Measurements from ENCODE around the gene RHBDF1. TPM values are rescaled to one million over a fixed set of nuclear protein-coding genes. Genes with fewer than 3 reads are reported as not detected.

RHBDF1 gene
- total and polyA plus RNA-seq, 2 of the 13 experiments (the other 11 are each of a cell fraction or from before 2014, with no cell fraction given) = 5.4 to 26.9 TPM

DNA sequence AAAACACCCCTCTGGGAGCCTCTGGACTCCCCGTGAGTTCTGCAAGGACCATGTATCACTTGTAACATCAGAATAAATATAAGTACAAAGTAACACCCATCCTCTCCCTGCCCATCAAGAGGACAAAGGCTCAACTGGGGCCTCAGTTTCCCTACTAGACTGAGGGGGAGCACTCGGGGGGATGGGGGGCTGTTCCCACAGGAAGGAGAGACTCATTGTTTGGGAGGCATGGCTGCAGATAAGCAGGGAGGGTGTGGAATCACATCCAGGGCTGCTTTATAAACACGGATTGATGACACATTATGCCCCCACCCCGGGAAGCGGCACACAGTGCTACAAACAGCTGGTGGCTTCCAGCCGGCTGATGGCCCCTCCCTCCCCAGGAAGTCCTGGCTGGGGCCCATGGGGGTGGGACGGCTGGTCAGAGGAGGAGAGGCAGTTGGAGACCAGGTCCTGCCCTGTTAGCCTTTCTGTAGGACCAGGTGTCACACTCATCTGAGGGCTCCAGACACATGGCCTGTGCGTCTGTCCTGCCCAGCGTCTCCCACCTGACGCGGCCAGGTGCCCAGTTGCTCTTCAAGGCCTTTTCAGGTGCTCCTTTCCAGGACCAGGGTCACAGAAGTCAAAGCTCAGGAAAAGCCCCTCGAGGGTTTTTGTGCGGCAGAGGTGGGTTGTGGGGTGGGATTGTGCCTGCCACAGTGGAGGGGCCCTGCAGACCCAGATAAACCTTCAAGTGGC is 4.3 kb upstream of the RHBDF1 start (continued):
- TF ChIP-seq, protein P1, sequence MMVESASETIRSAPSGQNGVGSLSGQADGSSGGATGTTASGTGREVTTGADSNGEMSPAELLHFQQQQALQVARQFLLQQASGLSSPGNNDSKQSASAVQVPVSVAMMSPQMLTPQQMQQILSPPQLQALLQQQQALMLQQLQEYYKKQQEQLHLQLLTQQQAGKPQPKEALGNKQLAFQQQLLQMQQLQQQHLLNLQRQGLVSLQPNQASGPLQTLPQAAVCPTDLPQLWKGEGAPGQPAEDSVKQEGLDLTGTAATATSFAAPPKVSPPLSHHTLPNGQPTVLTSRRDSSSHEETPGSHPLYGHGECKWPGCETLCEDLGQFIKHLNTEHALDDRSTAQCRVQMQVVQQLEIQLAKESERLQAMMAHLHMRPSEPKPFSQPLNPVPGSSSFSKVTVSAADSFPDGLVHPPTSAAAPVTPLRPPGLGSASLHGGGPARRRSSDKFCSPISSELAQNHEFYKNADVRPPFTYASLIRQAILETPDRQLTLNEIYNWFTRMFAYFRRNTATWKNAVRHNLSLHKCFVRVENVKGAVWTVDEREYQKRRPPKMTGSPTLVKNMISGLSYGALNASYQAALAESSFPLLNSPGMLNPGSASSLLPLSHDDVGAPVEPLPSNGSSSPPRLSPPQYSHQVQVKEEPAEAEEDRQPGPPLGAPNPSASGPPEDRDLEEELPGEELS (CRISPR knock-in tag; IDR thresholded peaks at IDR 0.05) = 0 out of 2 replicates have a peak, but pooled peaks have one; percentile 19
- TF ChIP-seq, protein P2, sequence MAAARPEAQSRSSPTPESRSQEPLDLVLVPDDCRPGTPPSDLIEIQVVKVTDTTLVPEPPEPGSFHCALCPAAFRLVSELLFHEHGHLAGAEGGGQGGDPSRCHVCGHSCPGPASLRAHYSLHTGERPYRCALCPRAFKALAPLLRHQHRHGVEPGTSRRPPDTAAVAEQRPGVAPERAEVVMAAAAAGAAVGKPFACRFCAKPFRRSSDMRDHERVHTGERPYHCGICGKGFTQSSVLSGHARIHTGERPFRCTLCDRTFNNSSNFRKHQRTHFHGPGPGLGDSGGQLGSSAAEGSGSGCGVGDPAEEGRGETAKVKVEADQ (CRISPR knock-in tag; IDR thresholded peaks at IDR 0.05; ENCODE audit: borderline replicate concordance) = peak; percentile 51; the same call in 1 of the 2 replicates
- 0 out of 2 replicates have a peak, but pooled peaks have one; percentile 35 for TF ChIP-seq FOXO1 (CRISPR knock-in tag; IDR thresholded peaks at IDR 0.05)
- peak in 1 of 2 experiments; percentile 65; a peak in 2 of 4 replicates for TF ChIP-seq POLR2A (IDR thresholded peaks at IDR 0.05; ENCODE audit: insufficient read depth in 1 of 2, low read depth in 2 of 2, low read length in 2 of 2)
- TF ChIP-seq CBFB (CRISPR knock-in tag; IDR thresholded peaks at IDR 0.05) = no peak
- TF ChIP-seq ZBTB7B (CRISPR knock-in tag; IDR thresholded peaks at IDR 0.05) = peak; percentile 8; the same call in 1 of the 2 replicates
- peak; percentile 14; the same call in 1 of the 2 replicates for TF ChIP-seq TARDBP (CRISPR knock-in tag; IDR thresholded peaks at IDR 0.05)
- TF ChIP-seq ELF4 (CRISPR knock-in tag; IDR thresholded peaks at IDR 0.05; ENCODE audit: borderline replicate concordance) = no peak; the same call in 1 of the 2 replicates
- TF ChIP-seq ZFP36L2 (CRISPR knock-in tag; IDR thresholded peaks at IDR 0.05) = no peak
- no peak for TF ChIP-seq EHMT2 (IDR thresholded peaks at IDR 0.05; ENCODE audit: borderline replicate concordance, low read depth, low read length)
- TF ChIP-seq, protein P3, sequence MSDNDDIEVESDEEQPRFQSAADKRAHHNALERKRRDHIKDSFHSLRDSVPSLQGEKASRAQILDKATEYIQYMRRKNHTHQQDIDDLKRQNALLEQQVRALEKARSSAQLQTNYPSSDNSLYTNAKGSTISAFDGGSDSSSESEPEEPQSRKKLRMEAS (IDR thresholded peaks at IDR 0.05) = 0 out of 2 replicates have a peak, but pooled peaks have one; percentile 12
- peak; percentile 17; the same call in 1 of the 3 replicates for TF ChIP-seq MXI1 (IDR thresholded peaks at IDR 0.05; ENCODE audit: borderline replicate concordance, low read depth, low read length)
- TF ChIP-seq ZBTB7A (CRISPR knock-in tag; IDR thresholded peaks at IDR 0.05) = peak; percentile 7; the same call in 1 of the 2 replicates
- TF ChIP-seq, protein P4, sequence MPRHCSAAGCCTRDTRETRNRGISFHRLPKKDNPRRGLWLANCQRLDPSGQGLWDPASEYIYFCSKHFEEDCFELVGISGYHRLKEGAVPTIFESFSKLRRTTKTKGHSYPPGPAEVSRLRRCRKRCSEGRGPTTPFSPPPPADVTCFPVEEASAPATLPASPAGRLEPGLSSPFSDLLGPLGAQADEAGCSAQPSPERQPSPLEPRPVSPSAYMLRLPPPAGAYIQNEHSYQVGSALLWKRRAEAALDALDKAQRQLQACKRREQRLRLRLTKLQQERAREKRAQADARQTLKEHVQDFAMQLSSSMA (CRISPR knock-in tag; IDR thresholded peaks at IDR 0.05) = peak; percentile 14; the same call in 1 of the 2 replicates
- peak; percentile 48; the same call in 1 of the 2 replicates for TF ChIP-seq POLR2G (IDR thresholded peaks at IDR 0.05; ENCODE audit: low read depth, low read length)
- TF ChIP-seq FOXA1 (IDR thresholded peaks at IDR 0.05) = no peak
- peak; percentile 23; the same call in 1 of the 2 replicates for TF ChIP-seq FOXA1 (CRISPR knock-in tag; IDR thresholded peaks at IDR 0.05)

All from HepG2 (cell line).